ENCODE measurements around the gene OR1D5. TPM values are rescaled to one million over a fixed set of nuclear protein-coding genes. Genes with fewer than 3 reads are reported as not detected.

OR1D5 gene
- total and polyA plus RNA-seq, 2 donors (not counting 1 experiment from before 2014, with no cell fraction given) = not detected

- Histone ChIP-seq H3K4me3 (ENCODE audit: control extremely low read depth in 1 of 5, extremely low read depth in 1 of 5, insufficient read depth in 1 of 5, low read depth in 2 of 5, low read length in 4 of 5) (no peak overlapping the region), H3K36me3 (replicated peaks in 1 of 2; ENCODE audit: control extremely low read depth in 1 of 2, control insufficient read depth in 1 of 2, extremely low read depth in 1 of 2, insufficient read depth in 2 of 2, low read length in 1 of 2) (no peaks in the 10 kb centered on the region), H4K20me1 (ENCODE audit: control insufficient read depth, insufficient read depth, low read length, poor library complexity, severe bottlenecking) (no peaks in the 10 kb centered on the region), H3K4me2 (replicated peaks; ENCODE audit: low read depth, low read length, poor library complexity, severe bottlenecking) (no peak overlapping the region), H2AFZ (ENCODE audit: insufficient read depth, low read depth, low read length, poor library complexity, severe bottlenecking) (no peak overlapping the region), H3K27me3 (replicated peaks in 1 of 4; ENCODE audit: control extremely low read depth in 1 of 4, control insufficient read depth in 3 of 4, insufficient read depth in 4 of 4, low read length in 3 of 4) (peaks cover 0 to 2% (median 0%) of the 10 kb centered on the region in 4 experiments), H3K9me3 (ENCODE audit: control extremely low read depth in 1 of 3, control insufficient read depth in 2 of 3, insufficient read depth in 1 of 3, low read length in 2 of 3) (peaks cover 3 to 13% (median 13%) of the 10 kb centered on the region in 3 donors), H3K9ac (ENCODE audit: low read length) (no peak overlapping the region), H3K4me1 (ENCODE audit: control insufficient read depth in 2 of 2, insufficient read depth in 2 of 2, low read length in 2 of 2) (peaks cover 6 to 13% of the 10 kb centered on the region in 2 donors), H3K27ac (ENCODE audit: low read length in 2 of 2) (no peak overlapping the region), H3K79me2 (ENCODE audit: control insufficient read depth, insufficient read depth, low read length) (no peaks in the 10 kb centered on the region)
- peaks cover 5% of the 10 kb centered on the region for H3K9me3 Mint-ChIP-seq (ENCODE audit: insufficient read depth)
- POLR2A ChIA-PET = no interaction called here
- WGBS (ENCODE audit: insufficient coverage) = no CpG with 5 or more reads among the region's 3 CpGs
- peaks cover 6% of the 10 kb centered on the region for H3K27me3 Mint-ChIP-seq
- no peak overlapping the region for H3K27ac Mint-ChIP-seq
- peaks cover 7% of the 10 kb centered on the region for H3K4me1 Mint-ChIP-seq
- H3K4me3 Mint-ChIP-seq = no peak overlapping the region
- DNase-seq (no peak), ATAC-seq (ENCODE audit: low read depth) (no peak)
- intact Hi-C loops (cut with micrococcal nuclease) = loop anchor here (5.0 kb wide), 1 partner anchor 691 kb away; no protein-coding TSS in a partner anchor
- TF ChIP-seq EZH2 (IDR thresholded peaks at IDR 0.05; ENCODE audit: borderline replicate concordance, insufficient read depth, low read depth, low read length, poor library complexity, severe bottlenecking) (no peak), CTCF (IDR thresholded peaks at IDR 0.05) (no peak)
- CTCF ChIA-PET = no interaction called here
Measured at GRCh38 chr17:3046753-3047152, 16.7 kb downstream of the OR1D5 start.

GRCh38 chr17:3043737-3044365, 19.6 kb downstream of the OR1D5 start:
- Histone ChIP-seq H3K9me3 (ENCODE audit: control extremely low read depth in 1 of 3, control insufficient read depth in 2 of 3, insufficient read depth in 1 of 3, low read length in 2 of 3) (peaks cover 3 to 13% (median 13%) of the 10 kb centered on the region in 3 donors), H3K27ac (ENCODE audit: low read length in 2 of 2) (no peak overlapping the region), H3K9ac (ENCODE audit: low read length) (no peak overlapping the region), H3K4me3 (ENCODE audit: control extremely low read depth in 1 of 5, extremely low read depth in 1 of 5, insufficient read depth in 1 of 5, low read depth in 2 of 5, low read length in 4 of 5) (no peak overlapping the region), H4K20me1 (ENCODE audit: control insufficient read depth, insufficient read depth, low read length, poor library complexity, severe bottlenecking) (no peaks in the 10 kb centered on the region), H3K4me1 (ENCODE audit: control insufficient read depth in 2 of 2, insufficient read depth in 2 of 2, low read length in 2 of 2) (peaks cover 6 to 14% of the 10 kb centered on the region in 2 donors), H3K4me2 (replicated peaks; ENCODE audit: low read depth, low read length, poor library complexity, severe bottlenecking) (no peak overlapping the region), H3K79me2 (ENCODE audit: control insufficient read depth, insufficient read depth, low read length) (no peaks in the 10 kb centered on the region), H3K27me3 (replicated peaks in 1 of 4; ENCODE audit: control extremely low read depth in 1 of 4, control insufficient read depth in 3 of 4, insufficient read depth in 4 of 4, low read length in 3 of 4) (peaks cover 0 to 9% (median 0%) of the 10 kb centered on the region in 4 experiments), H3K36me3 (replicated peaks in 1 of 2; ENCODE audit: control extremely low read depth in 1 of 2, control insufficient read depth in 1 of 2, extremely low read depth in 1 of 2, insufficient read depth in 2 of 2, low read length in 1 of 2) (no peaks in the 10 kb centered on the region), H2AFZ (ENCODE audit: insufficient read depth, low read depth, low read length, poor library complexity, severe bottlenecking) (no peak overlapping the region)
- DNase-seq (no peak), ATAC-seq (ENCODE audit: low read depth) (no peak)
- Mint-ChIP-seq H3K27ac (no peak overlapping the region), H3K9me3 (ENCODE audit: insufficient read depth) (peaks cover 5% of the 10 kb centered on the region), H3K27me3 (peaks cover 18% of the 10 kb centered on the region), H3K4me3 (no peak overlapping the region), H3K4me1 (peaks cover 16% of the 10 kb centered on the region)
- TF ChIP-seq EZH2 (IDR thresholded peaks at IDR 0.05; ENCODE audit: borderline replicate concordance, insufficient read depth, low read depth, low read length, poor library complexity, severe bottlenecking) = no peak
- TF ChIP-seq CTCF (IDR thresholded peaks at IDR 0.05) = no peak
- ChIA-PET POLR2A (no interaction called here), CTCF (interaction anchor here (0.6 kb wide), 1 partner anchor 565 kb away, joined by 3 read pairs; no protein-coding TSS in a partner anchor)
- WGBS (ENCODE audit: insufficient coverage) = 67% methylated on average over 8 of the region's 11 CpGs
- intact Hi-C loops (cut with micrococcal nuclease) = no loop called here

Measured in B cell (primary cell).